AG09319 (cell line): ENCODE results near the gene PKP3.
"Not testable (repeated sequence)": the region's sequence is repeated elsewhere in the genome, so short reads cannot be mapped to it uniquely, and the experiment has no call there.

Experiments
- DNase-seq: peaks from one replicate; pipeline ENCODE4 v3.0.0-alpha.2; 2010; ENCODE audit warnings: low read depth; ENCODE audit errors: extremely low read depth
- CTCF ChIP-seq: IDR thresholded peaks from 2 replicates; pipeline ENCODE4 v1.5.1; 2011; ENCODE audit warnings: low read depth, mild to moderate bottlenecking, inconsistent platforms, low read length, moderate library complexity

PKP3 gene

DNA sequence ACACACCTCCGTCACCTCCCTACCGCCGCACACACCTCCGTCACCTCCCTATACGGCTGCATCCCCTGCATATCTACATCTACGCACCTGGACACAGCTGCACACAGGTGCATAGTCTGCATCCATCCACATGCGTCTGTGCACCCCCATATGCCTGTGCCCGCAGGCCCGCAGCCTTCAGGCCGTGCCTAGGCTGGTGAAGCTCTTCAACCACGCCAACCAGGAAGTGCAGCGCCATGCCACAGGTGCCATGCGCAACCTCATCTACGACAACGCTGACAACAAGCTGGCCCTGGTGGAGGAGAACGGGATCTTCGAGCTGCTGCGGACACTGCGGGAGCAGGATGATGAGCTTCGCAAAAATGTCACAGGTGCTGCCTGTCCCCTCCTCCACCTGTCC, 4.8 kb downstream of the PKP3 start:
- no peak for TF ChIP-seq CTCF
- no peak for DNase-seq

- DNase-seq, result no peak
- TF ChIP-seq CTCF, result no peak
Observed at GRCh38 chr11:399731-400211, 5.8 kb downstream of the PKP3 start.

GRCh38 chr11:400241-400689, 6.3 kb downstream of the PKP3 start:
- DNase-seq, result no peak
- no peak for TF ChIP-seq CTCF

DNA sequence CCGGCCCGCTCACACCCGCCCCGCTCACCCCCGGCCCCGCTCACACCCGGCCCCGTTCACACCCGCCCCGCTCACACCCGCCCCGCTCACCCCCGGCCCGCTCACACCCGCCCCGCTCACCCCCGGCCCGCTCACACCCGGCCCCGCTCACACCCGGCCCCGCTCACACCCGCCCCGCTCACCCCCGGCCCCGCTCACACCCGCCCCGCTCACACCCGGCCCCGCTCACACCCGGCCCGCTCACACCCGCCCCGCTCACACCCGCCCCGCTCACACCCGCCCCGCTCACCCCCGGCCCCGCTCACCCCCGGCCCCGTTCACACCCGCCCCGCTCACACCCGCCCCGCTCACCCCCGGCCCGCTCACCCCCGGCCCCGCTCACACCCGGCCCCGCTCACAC, 7.2 kb downstream of the PKP3 start:
- not testable (repeated sequence) for DNase-seq

DNA sequence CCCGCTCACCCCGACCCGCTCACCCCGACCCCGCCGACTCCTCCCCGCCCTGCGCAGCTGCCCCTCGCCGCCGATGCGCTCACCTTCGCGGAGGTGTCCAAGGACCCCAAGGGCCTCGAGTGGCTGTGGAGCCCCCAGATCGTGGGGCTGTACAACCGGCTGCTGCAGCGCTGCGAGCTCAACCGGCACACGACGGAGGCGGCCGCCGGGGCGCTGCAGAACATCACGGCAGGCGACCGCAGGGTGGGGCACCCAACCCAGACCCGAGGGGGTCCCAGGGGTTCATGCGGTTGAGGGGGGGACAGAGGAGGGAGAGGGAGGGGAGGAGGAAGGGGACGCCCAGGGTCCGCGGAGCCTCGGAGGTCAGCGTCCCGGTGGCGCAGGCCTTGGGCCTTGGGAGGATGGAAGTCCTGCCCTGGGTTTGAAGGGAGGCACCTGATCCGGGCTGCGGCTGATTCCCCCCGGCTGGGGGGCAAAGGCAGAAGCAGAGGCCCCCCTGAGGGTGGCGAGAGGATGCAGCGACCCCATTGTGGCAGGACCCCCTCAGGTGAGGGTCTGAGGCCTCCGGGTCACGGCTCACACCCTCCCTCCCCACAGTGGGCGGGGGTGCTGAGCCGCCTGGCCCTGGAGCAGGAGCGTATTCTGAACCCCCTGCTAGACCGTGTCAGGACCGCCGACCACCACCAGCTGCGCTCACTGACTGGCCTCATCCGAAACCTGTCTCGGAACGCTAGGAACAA, 9.2 kb downstream of the PKP3 start:
- no peak for TF ChIP-seq CTCF
- no peak for DNase-seq

DNA sequence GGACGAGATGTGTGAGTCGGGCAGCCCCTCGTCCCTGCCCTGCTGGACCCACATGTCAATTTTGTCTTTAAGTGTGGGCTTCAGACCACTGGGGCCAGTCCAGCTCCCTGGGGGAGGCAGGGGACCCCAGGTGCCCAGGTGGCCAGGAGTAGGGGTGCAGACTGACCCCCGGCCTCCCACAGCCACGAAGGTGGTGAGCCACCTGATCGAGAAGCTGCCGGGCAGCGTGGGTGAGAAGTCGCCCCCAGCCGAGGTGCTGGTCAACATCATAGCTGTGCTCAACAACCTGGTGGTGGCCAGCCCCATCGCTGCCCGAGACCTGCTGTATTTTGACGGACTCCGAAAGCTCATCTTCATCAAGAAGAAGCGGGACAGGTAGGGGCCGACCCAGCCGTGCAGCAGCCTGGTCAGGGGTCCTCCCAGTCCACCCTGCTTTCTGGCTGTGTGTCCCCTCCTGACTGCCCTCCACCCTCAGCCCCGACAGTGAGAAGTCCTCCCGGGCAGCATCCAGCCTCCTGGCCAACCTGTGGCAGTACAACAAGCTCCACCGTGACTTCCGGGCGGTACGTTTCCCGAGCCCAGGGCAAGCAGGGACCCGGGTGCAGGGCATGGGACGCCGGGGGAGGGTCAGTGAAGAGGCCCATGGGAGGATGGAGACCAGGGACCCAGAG, 9.9 kb downstream of the PKP3 start:
- no peak for DNase-seq
- no peak for TF ChIP-seq CTCF

GRCh38 chr11:404551-405264, 10.7 kb downstream of the PKP3 start:
- DNase-seq, result no peak
- no peak for TF ChIP-seq CTCF
